DMS79 treated with DMSO at 0.1 percent for 48 hours (cell line): Measurements from ENCODE around the gene SIX4.
A peak's percentile ranks its signal among the peaks of the same experiment; 100 is the strongest.

Experiments
- DNase-seq: peaks from one replicate; lab custom pipeline; 2025; lab: John Stamatoyannopoulos, UW

SIX4 gene

GRCh38 chr14:60722107-60722356 is 2.1 kb downstream of the SIX4 start:
- peak; percentile 69 for DNase-seq

- DNase-seq: peak; percentile 47
Observed at GRCh38 chr14:60721326-60722106, 2.6 kb downstream of the SIX4 start.

DNA sequence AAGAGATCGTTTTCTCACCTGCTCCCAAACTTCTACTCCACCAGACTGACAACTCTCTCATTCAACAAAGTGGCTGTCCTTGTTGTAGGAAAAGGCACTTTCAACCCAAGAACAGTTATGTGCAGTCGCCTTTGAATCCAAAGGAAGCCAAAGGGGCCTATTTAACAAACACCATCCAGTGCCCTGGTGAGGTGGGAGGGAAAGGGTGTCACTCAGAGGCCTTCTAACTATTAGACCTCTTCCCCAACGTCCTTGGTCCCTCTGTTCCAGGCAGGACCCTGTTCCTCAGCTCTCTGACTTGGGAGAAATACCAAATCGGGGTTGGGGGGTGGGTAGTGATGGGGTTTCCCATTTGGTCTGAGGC is 3.2 kb downstream of the SIX4 start:
- DNase-seq: peak; percentile 46

GRCh38 chr14:60720391-60720790 is 3.8 kb downstream of the SIX4 start:
- DNase-seq: no peak

GRCh38 chr14:60713513-60713912 is 10.6 kb downstream of the SIX4 start:
- no peak for DNase-seq

DNA sequence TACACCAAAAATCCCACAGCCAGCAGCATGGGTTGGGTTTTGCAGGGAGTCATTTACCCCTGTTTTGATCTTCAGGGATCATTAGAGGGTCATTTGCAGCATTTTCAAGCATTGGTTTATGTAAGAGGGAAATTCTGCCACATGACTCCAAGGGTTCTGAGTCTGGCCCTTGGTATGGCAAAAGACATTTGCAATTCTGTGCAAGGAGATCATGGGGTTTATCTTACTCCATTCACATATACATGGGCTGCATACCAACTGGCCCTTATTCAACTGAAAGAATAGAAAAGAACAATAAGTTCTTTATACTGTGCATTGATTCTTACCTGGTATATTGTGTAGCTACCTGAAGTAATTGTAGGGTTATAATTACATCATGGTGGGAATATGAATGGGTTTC is 13.7 kb downstream of the SIX4 start:
- DNase-seq: no peak

DNA sequence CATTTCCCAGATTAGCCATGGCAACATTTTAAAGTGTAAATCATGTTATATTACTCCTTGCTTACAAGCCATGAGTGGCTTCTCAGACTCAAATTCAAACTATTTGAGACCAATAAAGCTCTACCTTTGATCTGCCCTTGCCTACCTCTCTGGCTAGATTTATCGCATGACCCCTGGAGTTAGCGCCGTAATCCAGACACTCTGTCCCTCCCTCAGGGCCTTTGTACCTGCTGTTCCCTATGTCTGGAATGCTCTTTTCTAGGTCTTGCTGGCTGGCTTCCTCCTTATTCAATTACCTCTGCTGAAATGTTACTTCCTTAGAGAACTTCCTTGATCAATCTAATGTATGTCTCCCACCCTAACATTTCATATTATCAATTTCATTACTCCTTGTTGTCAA is 16.3 kb downstream of the SIX4 start:
- no peak for DNase-seq

GRCh38 chr14:60705100-60705499 is 19.1 kb downstream of the SIX4 start:
- no peak for DNase-seq

DNA sequence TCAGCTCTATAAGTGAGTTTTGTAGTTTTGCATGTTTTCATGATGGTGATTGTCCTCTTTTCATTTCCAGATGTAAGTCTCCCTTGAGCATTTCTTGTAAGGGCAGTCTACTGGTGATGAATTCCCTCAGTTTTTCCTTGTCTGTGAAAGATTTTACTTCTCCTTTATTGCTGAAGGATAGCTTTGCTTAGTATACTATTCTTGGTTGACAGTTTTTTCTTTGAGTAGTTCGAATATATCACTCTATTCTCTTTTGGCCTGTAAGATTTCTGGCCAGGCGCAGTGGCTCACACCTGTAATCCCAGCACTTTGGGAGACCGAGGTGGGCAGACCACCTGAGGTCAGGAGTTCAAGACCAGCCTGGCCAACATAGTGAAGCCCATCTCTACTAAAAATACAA is 23.6 kb downstream of the SIX4 start:
- peak; percentile 18 for DNase-seq

DNA sequence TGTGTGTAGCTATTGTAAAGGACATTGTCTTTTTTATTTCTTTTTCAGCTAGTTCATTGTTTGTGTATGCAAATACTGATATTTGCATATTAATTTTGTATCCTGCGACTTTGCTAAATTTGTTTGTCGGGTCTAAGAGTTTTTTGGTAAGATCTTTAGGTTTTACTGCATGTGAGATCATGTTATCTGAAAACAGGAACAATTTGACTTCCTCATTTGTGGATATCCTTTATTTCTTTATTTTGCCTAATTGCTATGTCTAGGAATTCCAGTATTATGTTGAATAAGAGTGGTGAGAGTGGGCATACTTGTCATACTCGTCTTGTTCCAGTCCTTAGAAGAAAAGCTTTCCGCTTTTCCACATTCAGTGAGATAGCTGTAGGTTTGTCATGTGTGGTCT is 28.8 kb downstream of the SIX4 start:
- no peak for DNase-seq

DNA sequence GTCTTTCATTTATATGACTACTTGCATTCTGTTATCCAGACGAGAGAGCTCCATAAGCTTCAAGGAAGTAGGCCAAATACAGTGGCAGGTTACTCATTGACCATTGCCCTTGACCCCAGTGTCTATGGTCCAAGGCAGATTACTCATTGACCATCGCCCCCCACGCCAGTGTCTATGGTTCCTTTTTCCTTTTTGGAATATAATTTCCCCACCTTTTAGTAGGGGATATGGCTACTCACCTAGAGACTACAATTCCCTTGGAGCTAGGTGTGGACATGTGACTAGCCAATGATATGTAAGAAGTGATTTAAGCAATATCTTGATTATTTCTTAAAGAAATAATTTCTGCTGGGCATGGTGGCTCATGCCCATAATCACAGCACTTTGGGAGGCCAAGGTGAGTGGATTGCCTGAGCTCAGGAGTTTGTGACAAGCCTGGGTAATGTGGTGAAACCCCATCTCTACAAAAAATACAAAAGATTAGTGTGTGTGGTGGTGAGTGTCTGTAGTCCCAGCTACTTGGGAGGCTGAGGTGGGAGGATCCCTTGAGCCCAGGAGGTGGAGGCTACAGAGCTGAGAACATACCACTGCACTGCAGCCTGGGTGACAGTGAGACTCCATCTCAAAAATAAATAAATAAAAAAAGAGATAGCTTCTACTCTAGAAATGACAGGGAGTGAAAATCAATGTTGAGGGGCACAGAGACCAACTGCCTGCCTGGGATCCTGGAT is 32.6 kb downstream of the SIX4 start:
- no peak for DNase-seq

GRCh38 chr14:60686865-60687264 is 37.3 kb downstream of the SIX4 start:
- no peak for DNase-seq

DNA sequence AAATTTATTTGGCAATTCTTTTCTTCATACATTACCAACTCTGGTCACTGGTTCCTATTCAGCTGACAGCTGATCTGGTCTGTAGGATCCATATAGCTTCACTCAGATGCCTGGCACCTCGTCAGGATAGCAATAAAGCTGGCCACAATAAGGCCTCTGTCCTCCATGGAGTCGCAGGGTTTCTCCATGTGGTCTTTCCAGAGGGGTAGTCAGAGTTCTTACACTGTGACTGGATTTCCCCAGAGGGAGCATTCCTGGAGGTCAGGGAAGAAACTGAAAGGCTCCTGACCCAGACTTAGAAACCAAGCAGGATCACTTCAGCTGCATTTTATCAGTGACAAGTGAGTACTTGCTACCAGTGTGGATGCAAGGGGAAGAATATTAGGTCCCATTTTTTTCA is 39.9 kb downstream of the SIX4 start:
- DNase-seq: no peak

DNA sequence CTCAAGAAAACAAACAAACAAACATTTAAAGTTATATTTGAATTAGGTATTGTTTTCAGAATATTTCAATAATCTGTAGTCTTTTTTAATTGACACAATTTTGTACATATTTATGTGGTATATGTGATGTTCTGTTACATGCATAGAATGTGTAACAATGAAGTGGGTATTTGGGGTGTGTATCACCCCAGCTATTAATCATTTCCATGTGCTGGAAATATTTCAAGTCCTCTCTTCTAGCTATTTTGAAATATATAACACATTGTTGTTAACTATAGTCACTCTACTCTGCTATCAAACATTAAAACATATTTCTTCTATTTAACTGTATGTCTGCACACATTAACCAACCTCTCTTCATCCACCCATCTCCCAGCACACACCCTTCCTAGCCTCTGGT is 42.9 kb downstream of the SIX4 start:
- no peak for DNase-seq

DNA sequence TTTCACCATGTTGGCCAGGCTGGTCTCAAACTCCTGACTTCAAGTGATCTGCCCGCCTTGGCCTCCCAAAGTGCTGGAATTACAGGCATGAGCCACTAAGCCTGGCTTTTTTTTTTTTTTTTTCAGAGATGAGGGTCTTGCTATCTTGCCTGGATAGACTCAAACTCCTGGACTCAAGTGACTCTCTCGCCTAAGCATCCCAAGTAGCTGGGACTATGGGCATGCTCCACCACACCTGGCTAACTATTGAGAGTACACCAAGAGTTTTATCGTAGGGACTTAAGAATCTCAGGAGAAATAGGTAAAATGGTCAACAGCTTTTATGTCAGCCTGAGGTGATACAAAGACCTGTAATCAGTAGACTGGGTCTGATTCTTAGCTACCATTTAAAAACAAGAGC is 43.6 kb downstream of the SIX4 start:
- peak; percentile 77 for DNase-seq

- DNase-seq: peak; percentile 79
Observed at GRCh38 chr14:60679566-60680258, 44.4 kb downstream of the SIX4 start.

DNA sequence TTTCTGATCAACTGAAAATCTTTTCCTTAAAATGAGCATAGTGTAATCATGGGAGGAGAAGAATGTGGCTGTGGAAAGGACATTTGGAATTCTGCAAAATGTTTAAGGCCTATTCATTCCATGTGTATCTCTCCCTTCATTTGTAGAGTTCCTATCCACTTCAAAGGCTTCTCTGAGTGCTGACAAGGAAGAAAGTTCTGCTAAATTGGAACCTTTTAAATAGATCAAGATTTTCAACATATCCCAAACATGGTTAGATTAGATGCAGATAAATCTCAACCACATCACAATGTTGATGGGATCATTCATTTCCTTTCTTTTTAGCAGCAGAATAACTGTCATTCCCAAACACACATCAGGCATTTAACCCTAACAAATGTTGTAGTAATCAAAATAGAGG is 46.5 kb downstream of the SIX4 start:
- DNase-seq: no peak

- DNase-seq: no peak
Observed at GRCh38 chr14:60670989-60671388, 53.2 kb downstream of the SIX4 start.

- no peak for DNase-seq
Observed at GRCh38 chr14:60668431-60669112, 55.6 kb downstream of the SIX4 start.

GRCh38 chr14:60665177-60665550 is 59.0 kb downstream of the SIX4 start:
- DNase-seq: peak; percentile 18

DNA sequence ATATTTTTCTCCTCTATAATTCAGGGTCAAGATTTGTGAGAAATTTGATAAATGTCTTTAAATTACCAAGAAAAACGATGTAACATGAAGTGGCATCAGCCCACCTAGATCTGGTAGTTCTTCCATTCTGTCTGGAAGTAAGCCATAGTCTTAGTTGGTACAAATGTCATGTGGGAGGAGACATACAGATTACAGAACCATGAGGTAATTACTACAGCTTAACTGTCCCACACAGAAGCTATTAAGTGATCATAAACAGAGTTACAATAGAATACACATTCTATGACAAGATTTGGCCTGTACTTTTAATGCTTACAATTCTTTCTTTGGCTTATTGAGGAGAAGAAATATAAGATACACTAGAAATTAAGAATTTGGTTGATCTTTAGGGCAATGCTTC is 61.2 kb downstream of the SIX4 start:
- no peak for DNase-seq

- no peak for DNase-seq
Observed at GRCh38 chr14:60661721-60662120, 62.4 kb downstream of the SIX4 start.
